Immature natural killer cell (primary cell): Measurements from ENCODE around the gene IL1R2. TPM values are rescaled to one million over a fixed set of nuclear protein-coding genes. Genes with fewer than 3 reads are reported as not detected.

Source experiments
- DNase-seq, 3 donors: peaks; one replicate each; pipeline ENCODE4 v3.0.0; 2022; ENCODE audit warnings: mixed read lengths in 1 of 3
- H3K27ac Mint-ChIP-seq, 6 donors: one replicate each; pipeline ENCODE4 v1.8.0; 2020; ENCODE audit warnings: mixed read lengths in 6 of 6, mild to moderate bottlenecking in 5 of 6, inconsistent platforms in 4 of 6, moderate library complexity in 3 of 6
- H3K27me3 Mint-ChIP-seq, 3 donors: one replicate each; pipeline ENCODE4 v1.8.0; 2020 to 2021; ENCODE audit warnings: low read depth in 3 of 3, mild to moderate bottlenecking in 3 of 3, mixed read lengths in 3 of 3, moderate library complexity in 3 of 3, inconsistent platforms in 1 of 3
- H3K36me3 Mint-ChIP-seq, 3 donors: one replicate each; pipeline ENCODE4 v1.8.0; 2020; ENCODE audit warnings: mixed read lengths in 3 of 3, inconsistent platforms in 2 of 3, mild to moderate bottlenecking in 2 of 3
- H3K4me1 Mint-ChIP-seq, 2 donors: one replicate each; pipeline ENCODE4 v1.8.0; 2020; ENCODE audit warnings: inconsistent platforms in 2 of 2, mild to moderate bottlenecking in 2 of 2, mixed read lengths in 2 of 2, moderate library complexity in 1 of 2
- H3K4me3 Mint-ChIP-seq, 5 donors: one replicate each; pipeline ENCODE4 v1.8.0; 2020; ENCODE audit warnings: mild to moderate bottlenecking in 5 of 5, mixed read lengths in 5 of 5, inconsistent platforms in 3 of 5, moderate library complexity in 3 of 5
- H3K9me3 Mint-ChIP-seq, 6 donors: one replicate each; pipeline ENCODE4 v1.8.0; 2020; ENCODE audit warnings: mild to moderate bottlenecking in 6 of 6, mixed read lengths in 6 of 6, inconsistent platforms in 4 of 6, moderate library complexity in 3 of 6
- polyA plus RNA-seq, 3 donors: library from polyadenylated mRNA; unstranded; fragments of 300-500 nt; fragmentation: Illumina TruSeq; gene quantifications; one replicate each; pipeline ENCODE4 v1.2.3, GENCODE V29; 2021

Gene IL1R2
- polyA plus RNA-seq, 3 donors from 2014 or later = 1.8 to 3.3 TPM; not detected in 1

GRCh38 chr2:101961338-101962191 is 30.2 kb upstream of the IL1R2 start:
- Mint-ChIP-seq H3K4me3 (no peak overlapping the region), H3K9me3 (peaks cover 0 to 2% (median 0%) of the 10 kb centered on the region in 6 donors)
- no peak for DNase-seq

GRCh38 chr2:101962309-101962708 is 29.5 kb upstream of the IL1R2 start:
- Mint-ChIP-seq H3K27me3 (peaks cover 0 to 8% (median 2%) of the 10 kb centered on the region in 3 donors), H3K36me3 (peaks cover 0 to 16% (median 3%) of the 10 kb centered on the region in 3 donors), H3K4me3 (no peak overlapping the region)

More at GRCh38 chr2:101961338-101962191, 30.2 kb upstream of the IL1R2 start:
- Mint-ChIP-seq H3K4me1 (peaks cover 0 to 6% of the 10 kb centered on the region in 2 donors), H3K36me3 (peaks cover 0 to 16% (median 3%) of the 10 kb centered on the region in 3 donors), H3K27me3 (peaks cover 0 to 8% (median 2%) of the 10 kb centered on the region in 3 donors), H3K27ac (no peak overlapping the region)

GRCh38 chr2:101963198-101963597 is 28.6 kb upstream of the IL1R2 start:
- Mint-ChIP-seq H3K4me1 (peaks cover 0 to 3% of the 10 kb centered on the region in 2 donors), H3K27me3 (peaks cover 0 to 8% (median 2%) of the 10 kb centered on the region in 3 donors), H3K9me3 (no peaks in the 10 kb centered on the region), H3K27ac (no peak overlapping the region), H3K36me3 (peaks cover 0 to 8% (median under 1%) of the 10 kb centered on the region in 3 donors), H3K4me3 (no peak overlapping the region)
- DNase-seq = no peak

More at GRCh38 chr2:101962309-101962708, 29.5 kb upstream of the IL1R2 start:
- Mint-ChIP-seq H3K9me3 (peaks cover 0 to 2% (median 0%) of the 10 kb centered on the region in 6 donors), H3K4me1 (peaks cover 0 to 3% of the 10 kb centered on the region in 2 donors), H3K27ac (no peak overlapping the region)
- no peak for DNase-seq

- no peak for DNase-seq
Observed at GRCh38 chr2:101967826-101968513, 23.8 kb upstream of the IL1R2 start.

GRCh38 chr2:101969723-101970122 is 22.0 kb upstream of the IL1R2 start:
- no peak for DNase-seq
- Mint-ChIP-seq H3K27ac (no peak overlapping the region), H3K9me3 (peaks cover 3 to 23% (median 9%) of the 10 kb centered on the region in 6 donors), H3K27me3 (peaks cover 3 to 20% (median 8%) of the 10 kb centered on the region in 3 donors), H3K4me1 (peaks cover 3 to 13% of the 10 kb centered on the region in 2 donors), H3K36me3 (peaks cover 0 to 17% (median 7%) of the 10 kb centered on the region in 3 donors), H3K4me3 (no peak overlapping the region)

More at GRCh38 chr2:101967826-101968513, 23.8 kb upstream of the IL1R2 start:
- Mint-ChIP-seq H3K27me3 (peaks cover 0 to 11% (median 1%) of the 10 kb centered on the region in 3 donors), H3K4me1 (peaks cover 0 to 5% of the 10 kb centered on the region in 2 donors), H3K27ac (no peak overlapping the region), H3K9me3 (peaks cover 3 to 17% (median 9%) of the 10 kb centered on the region in 6 donors), H3K4me3 (no peak overlapping the region), H3K36me3 (peaks cover 0 to 17% (median 7%) of the 10 kb centered on the region in 3 donors)

GRCh38 chr2:101970901-101971300 is 20.9 kb upstream of the IL1R2 start:
- peaks cover 3 to 13% of the 10 kb centered on the region in 2 donors for H3K4me1 Mint-ChIP-seq

GRCh38 chr2:101971836-101972235 is 19.9 kb upstream of the IL1R2 start:
- Mint-ChIP-seq H3K36me3 (peaks cover 0 to 17% (median 7%) of the 10 kb centered on the region in 3 donors), H3K9me3 (peaks cover 3 to 23% (median 9%) of the 10 kb centered on the region in 6 donors), H3K4me3 (no peak overlapping the region), H3K27me3 (peaks cover 8 to 28% (median 10%) of the 10 kb centered on the region in 3 donors), H3K4me1 (peaks cover 3 to 13% of the 10 kb centered on the region in 2 donors), H3K27ac (no peak overlapping the region)
- DNase-seq = no peak

More at GRCh38 chr2:101970901-101971300, 20.9 kb upstream of the IL1R2 start:
- DNase-seq = no peak
- no peak overlapping the region for H3K27ac Mint-ChIP-seq
- H3K27me3 Mint-ChIP-seq = peaks cover 8 to 27% (median 8%) of the 10 kb centered on the region in 3 donors
- H3K4me3 Mint-ChIP-seq = no peak overlapping the region
- peaks cover 3 to 23% (median 9%) of the 10 kb centered on the region in 6 donors for H3K9me3 Mint-ChIP-seq
- H3K36me3 Mint-ChIP-seq = peaks cover 0 to 17% (median 7%) of the 10 kb centered on the region in 3 donors

- no peak for DNase-seq
- peaks cover 3 to 23% (median 9%) of the 10 kb centered on the region in 6 donors for H3K9me3 Mint-ChIP-seq
- peaks cover 0 to 17% (median 7%) of the 10 kb centered on the region in 3 donors for H3K36me3 Mint-ChIP-seq
- H3K27me3 Mint-ChIP-seq = peaks cover 8 to 28% (median 10%) of the 10 kb centered on the region in 3 donors
- H3K27ac Mint-ChIP-seq = peak overlapping the region in 1 of 6 donors; percentile 19
- peaks cover 3 to 13% of the 10 kb centered on the region in 2 donors for H3K4me1 Mint-ChIP-seq
- no peak overlapping the region for H3K4me3 Mint-ChIP-seq
Observed at GRCh38 chr2:101972621-101973434, 18.9 kb upstream of the IL1R2 start.

GRCh38 chr2:101974663-101975062 is 17.1 kb upstream of the IL1R2 start:
- H3K4me1 Mint-ChIP-seq = peaks cover 3 to 13% of the 10 kb centered on the region in 2 donors
- DNase-seq = no peak
- peaks cover 0 to 23% (median 8%) of the 10 kb centered on the region in 6 donors for H3K9me3 Mint-ChIP-seq
- no peak overlapping the region for H3K4me3 Mint-ChIP-seq
- peaks cover 10 to 30% (median 14%) of the 10 kb centered on the region in 3 donors for H3K27me3 Mint-ChIP-seq
- H3K36me3 Mint-ChIP-seq = peaks cover 0 to 12% (median 7%) of the 10 kb centered on the region in 3 donors
- H3K27ac Mint-ChIP-seq = no peak overlapping the region

- Mint-ChIP-seq H3K4me1 (peaks cover 3 to 13% of the 10 kb centered on the region in 2 donors), H3K9me3 (peaks cover 0 to 23% (median 7%) of the 10 kb centered on the region in 6 donors), H3K36me3 (peaks cover 0 to 10% (median 3%) of the 10 kb centered on the region in 3 donors), H3K27me3 (peaks cover 12 to 33% (median 14%) of the 10 kb centered on the region in 3 donors), H3K4me3 (no peak overlapping the region), H3K27ac (no peak overlapping the region)
- no peak for DNase-seq
Observed at GRCh38 chr2:101975171-101975870, 16.4 kb upstream of the IL1R2 start.

GRCh38 chr2:101976891-101977290 is 14.9 kb upstream of the IL1R2 start:
- peaks cover 13 to 24% of the 10 kb centered on the region in 2 donors for H3K4me1 Mint-ChIP-seq
- no peak overlapping the region for H3K27ac Mint-ChIP-seq
- no peak for DNase-seq
- no peak overlapping the region for H3K4me3 Mint-ChIP-seq
- peaks cover 15 to 35% (median 23%) of the 10 kb centered on the region in 3 donors for H3K27me3 Mint-ChIP-seq
- H3K9me3 Mint-ChIP-seq = peaks cover 0 to 17% (median 3%) of the 10 kb centered on the region in 6 donors
- peaks cover 0 to 3% (median 0%) of the 10 kb centered on the region in 3 donors for H3K36me3 Mint-ChIP-seq

- H3K36me3 Mint-ChIP-seq = no peaks in the 10 kb centered on the region
- peak overlapping the region in 3 of 6 donors; percentile 19 to 80 (median 72) for H3K27ac Mint-ChIP-seq
- peaks cover 17 to 35% (median 30%) of the 10 kb centered on the region in 3 donors for H3K27me3 Mint-ChIP-seq
- no peak overlapping the region for H3K4me3 Mint-ChIP-seq
- peaks cover 29 to 32% of the 10 kb centered on the region in 2 donors for H3K4me1 Mint-ChIP-seq
- no peaks in the 10 kb centered on the region for H3K9me3 Mint-ChIP-seq
- DNase-seq = no peak
Observed at GRCh38 chr2:101980368-101980767, 11.4 kb upstream of the IL1R2 start.
